Measurements from ENCODE around the gene SNAP23. TPM values are rescaled to one million over a fixed set of nuclear protein-coding genes. Genes with fewer than 3 reads are reported as not detected.

Gene SNAP23
- 10 to 100 TPM; 86.1 to 93.9 TPM for total RNA-seq

- DNase-seq (ENCODE audit: low spot score), result peak; percentile 96
- H3K4me1 ChIP-seq (replicated peaks), result peaks cover 2% of the 10 kb centered on the region
- TF ChIP-seq POLR2A (IDR thresholded peaks at IDR 0.05), result peak; percentile 98
- TF ChIP-seq POLR2AphosphoS5 (IDR thresholded peaks at IDR 0.05), result peak; percentile 97
- TF ChIP-seq, protein P1, sequence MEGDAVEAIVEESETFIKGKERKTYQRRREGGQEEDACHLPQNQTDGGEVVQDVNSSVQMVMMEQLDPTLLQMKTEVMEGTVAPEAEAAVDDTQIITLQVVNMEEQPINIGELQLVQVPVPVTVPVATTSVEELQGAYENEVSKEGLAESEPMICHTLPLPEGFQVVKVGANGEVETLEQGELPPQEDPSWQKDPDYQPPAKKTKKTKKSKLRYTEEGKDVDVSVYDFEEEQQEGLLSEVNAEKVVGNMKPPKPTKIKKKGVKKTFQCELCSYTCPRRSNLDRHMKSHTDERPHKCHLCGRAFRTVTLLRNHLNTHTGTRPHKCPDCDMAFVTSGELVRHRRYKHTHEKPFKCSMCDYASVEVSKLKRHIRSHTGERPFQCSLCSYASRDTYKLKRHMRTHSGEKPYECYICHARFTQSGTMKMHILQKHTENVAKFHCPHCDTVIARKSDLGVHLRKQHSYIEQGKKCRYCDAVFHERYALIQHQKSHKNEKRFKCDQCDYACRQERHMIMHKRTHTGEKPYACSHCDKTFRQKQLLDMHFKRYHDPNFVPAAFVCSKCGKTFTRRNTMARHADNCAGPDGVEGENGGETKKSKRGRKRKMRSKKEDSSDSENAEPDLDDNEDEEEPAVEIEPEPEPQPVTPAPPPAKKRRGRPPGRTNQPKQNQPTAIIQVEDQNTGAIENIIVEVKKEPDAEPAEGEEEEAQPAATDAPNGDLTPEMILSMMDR (IDR thresholded peaks at IDR 0.05), result peak in 1 of 4 experiments; percentile 22
- H3K36me3 ChIP-seq, result no peaks in the 10 kb centered on the region
- no peaks in the 10 kb centered on the region for H3K9me3 ChIP-seq
- peak within 1 kb of the TSS; percentile 62 to 82 for H3K4me3 ChIP-seq
- WGBS, result under 1% methylated on average over 35 of the region's 43 CpGs
- intact Hi-C loops (cut with DNase I), result loop anchor here (2.0 kb wide), 1 partner anchor 53 kb away; the partner anchor contains the start of genes HAUS2 and LRRC57
- no peaks in the 10 kb centered on the region for H3K27me3 ChIP-seq (replicated peaks; ENCODE audit: insufficient read depth)
- peak within 1 kb of the TSS; percentile 93 to 94 for H3K27ac ChIP-seq
Observed at GRCh38 chr15:42495361-42496212, at the start of gene SNAP23. SNAP23 (plus strand) TSS chr15:42495634; CDS start chr15:42511847, 16,213 bp downstream.

GRCh38 chr15:42447599-42447998 is 47.8 kb upstream of the SNAP23 start:
- DNase-seq (ENCODE audit: low spot score), result no peak
- H3K4me3 ChIP-seq, result no peak overlapping the region
- H3K27me3 ChIP-seq (replicated peaks; ENCODE audit: insufficient read depth), result no peaks in the 10 kb centered on the region
- no peaks in the 10 kb centered on the region for H3K9me3 ChIP-seq
- WGBS, result 94% methylated on average over 2 of the region's 2 CpGs
- peaks cover 0 to 15% of the 10 kb centered on the region in 2 donors for H3K36me3 ChIP-seq
- no peaks in the 10 kb centered on the region for H3K4me1 ChIP-seq (replicated peaks)
- TF ChIP-seq, protein P1 (IDR thresholded peaks at IDR 0.05), result no peak
- TF ChIP-seq POLR2A (IDR thresholded peaks at IDR 0.05), result no peak
- no peak for TF ChIP-seq POLR2AphosphoS5 (IDR thresholded peaks at IDR 0.05)
- no peak overlapping the region for H3K27ac ChIP-seq
- intact Hi-C loops (cut with DNase I), result no loop called here

DNA sequence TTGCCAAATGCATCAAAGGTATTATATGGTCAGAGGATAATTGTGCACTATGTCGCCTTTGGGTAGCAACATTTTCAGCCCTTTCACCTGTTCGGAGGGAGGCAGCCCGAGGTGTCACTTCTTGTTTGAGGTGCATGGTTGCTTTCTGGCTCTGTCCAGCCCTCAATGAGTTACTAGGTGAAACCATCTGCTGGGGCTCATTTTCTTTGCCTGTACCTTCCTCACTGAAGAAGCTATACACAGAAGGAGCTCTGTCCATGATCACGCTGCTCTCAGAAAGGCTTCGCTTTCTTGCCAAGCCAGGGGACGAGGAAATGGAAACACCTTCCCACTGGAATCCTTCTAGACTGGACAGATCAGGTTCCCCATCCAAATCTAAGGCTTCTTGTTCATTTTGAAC is 47.2 kb upstream of the SNAP23 start:
- Histone ChIP-seq H3K4me3 (no peak overlapping the region), H3K9me3 (no peaks in the 10 kb centered on the region), H3K27me3 (replicated peaks; ENCODE audit: insufficient read depth) (no peaks in the 10 kb centered on the region), H3K36me3 (peaks cover 0 to 15% of the 10 kb centered on the region in 2 donors), H3K4me1 (replicated peaks) (no peaks in the 10 kb centered on the region), H3K27ac (no peak overlapping the region)
- TF ChIP-seq, protein P1 (IDR thresholded peaks at IDR 0.05), result no peak
- no peak for TF ChIP-seq POLR2AphosphoS5 (IDR thresholded peaks at IDR 0.05)
- TF ChIP-seq POLR2A (IDR thresholded peaks at IDR 0.05), result no peak
- no peak for DNase-seq (ENCODE audit: low spot score)
- WGBS, result 96% methylated on average over 6 of the region's 6 CpGs
- intact Hi-C loops (cut with DNase I), result no loop called here

- 98% methylated on average over 13 of the region's 13 CpGs for WGBS
- Histone ChIP-seq H3K4me3 (no peak overlapping the region), H3K36me3 (peaks cover 0 to 15% of the 10 kb centered on the region in 2 donors), H3K27ac (no peak overlapping the region), H3K27me3 (replicated peaks; ENCODE audit: insufficient read depth) (no peaks in the 10 kb centered on the region), H3K9me3 (no peaks in the 10 kb centered on the region), H3K4me1 (replicated peaks) (no peaks in the 10 kb centered on the region)
- intact Hi-C loops (cut with DNase I), result loop anchor here (5.0 kb wide), 1 partner anchor 178 kb away; the partner anchor contains the start of genes GANC and TMEM87A
- no peak for DNase-seq (ENCODE audit: low spot score)
- TF ChIP-seq POLR2AphosphoS5 (IDR thresholded peaks at IDR 0.05) (no peak), POLR2A (IDR thresholded peaks at IDR 0.05) (no peak)
- TF ChIP-seq, protein P1 (IDR thresholded peaks at IDR 0.05), result no peak
Observed at GRCh38 chr15:42449770-42450424, 45.5 kb upstream of the SNAP23 start.
